ENCODE measurements around the gene EML4. TPM values are rescaled to one million over a fixed set of nuclear protein-coding genes. Genes with fewer than 3 reads are reported as not detected.

The EML4 gene
- polyA plus RNA-seq, 1 of the 3 experiments (the other 2 are of a cell fraction) = 35.0 TPM

GRCh38 chr2:42184346-42184745 lies 15.2 kb downstream of the EML4 start:
- Histone ChIP-seq H3K9ac (no peak overlapping the region), H4K20me1 (ENCODE audit: insufficient read depth) (peaks cover 13% of the 10 kb centered on the region; the same call in 1 of the 2 replicates), H3K4me2 (no peak overlapping the region), H3K27ac (ENCODE audit: low read depth in 2 of 2, low read length in 1 of 2) (no peak overlapping the region), H3K27me3 (ENCODE audit: insufficient read depth) (no peaks in the 10 kb centered on the region), H3K9me3 (no peaks in the 10 kb centered on the region), H3F3A (replicated peaks; ENCODE audit: insufficient read depth) (peaks cover 18% of the 10 kb centered on the region), H3K9me2 (no peaks in the 10 kb centered on the region), H3K79me2 (ENCODE audit: insufficient read depth) (peaks cover 91% of the 10 kb centered on the region), H3K4me3 (ENCODE audit: low read depth in 2 of 2, low read length in 1 of 2) (no peak overlapping the region), H2AFZ (ENCODE audit: low read depth) (no peak overlapping the region), H3K4me1 (ENCODE audit: control insufficient read depth in 1 of 2, insufficient read depth in 2 of 2, low read depth in 1 of 2, low read length in 1 of 2) (peaks cover 17 to 20% of the 10 kb centered on the region in 2 experiments; a peak in 3 of 4 replicates), H3K36me3 (replicated peaks in 1 of 2; ENCODE audit: control insufficient read depth in 1 of 2, insufficient read depth in 2 of 2, low read length in 1 of 2) (peaks cover 0 to 3% of the 10 kb centered on the region in 2 experiments)
- TF ChIP-seq CTCF (IDR thresholded peaks at IDR 0.05) (0 out of 2 replicates have a peak, but pooled peaks have one; percentile 8), GABPA (IDR thresholded peaks at IDR 0.05; ENCODE audit: low read depth) (no peak)
- no peak for DNase-seq
- CTCF ChIA-PET = interaction anchor here (1.2 to 2.1 kb wide), 3 partner anchors 13 to 145 kb away, joined by 3 to 7 read pairs (median 3); no protein-coding TSS in a partner anchor
- POLR2A ChIA-PET = no interaction called here
- WGBS (ENCODE audit: low lambda C conversion rate) = 98% methylated on average over 3 of the region's 3 CpGs

- Histone ChIP-seq H3K27me3 (ENCODE audit: insufficient read depth) (no peaks in the 10 kb centered on the region), H3K9me2 (no peaks in the 10 kb centered on the region), H4K20me1 (ENCODE audit: insufficient read depth) (peaks cover 11% of the 10 kb centered on the region; the same call in 1 of the 2 replicates), H3K4me1 (ENCODE audit: control insufficient read depth in 1 of 2, insufficient read depth in 2 of 2, low read depth in 1 of 2, low read length in 1 of 2) (peaks cover 17 to 20% of the 10 kb centered on the region in 2 experiments; a peak in 3 of 4 replicates), H3K4me2 (peak overlapping the region; percentile 5; the same call in 1 of the 2 replicates), H3K36me3 (replicated peaks in 1 of 2; ENCODE audit: control insufficient read depth in 1 of 2, insufficient read depth in 2 of 2, low read length in 1 of 2) (peaks cover 0 to 3% of the 10 kb centered on the region in 2 experiments), H3K4me3 (ENCODE audit: low read depth in 2 of 2, low read length in 1 of 2) (no peak overlapping the region), H3K9ac (no peak overlapping the region), H3K27ac (ENCODE audit: low read depth in 2 of 2, low read length in 1 of 2) (peak overlapping the region in 1 of 2 experiments; percentile 5; a peak in 1 of 4 replicates), H3K9me3 (no peaks in the 10 kb centered on the region), H2AFZ (ENCODE audit: low read depth) (no peak overlapping the region), H3K79me2 (ENCODE audit: insufficient read depth) (peaks cover 89% of the 10 kb centered on the region), H3F3A (replicated peaks; ENCODE audit: insufficient read depth) (peaks cover 17% of the 10 kb centered on the region)
- ChIA-PET CTCF (interaction anchor here (0.6 to 2.2 kb wide), 4 partner anchors 11 to 332 kb away, joined by 3 to 11 read pairs (median 3); no protein-coding TSS in a partner anchor), POLR2A (no interaction called here)
- no peak for DNase-seq
- WGBS (ENCODE audit: low lambda C conversion rate) = 88% methylated on average over 5 of the region's 5 CpGs
- TF ChIP-seq TAF1 (IDR thresholded peaks at IDR 0.05; ENCODE audit: borderline replicate concordance, low read depth, low read length) (no peak), MAX (IDR thresholded peaks at IDR 0.05; ENCODE audit: low read depth) (no peak), REST (IDR thresholded peaks at IDR 0.05; ENCODE audit: low read depth, low read length) (no peak)
Observed at GRCh38 chr2:42185220-42185921, 16.2 kb downstream of the EML4 start.

Data from SK-N-SH (cell line).